Nasal cavity respiratory epithelium epithelial cell of viscerocranial mucosa (primary cell): ENCODE data around the gene SPSB2. TPM values are rescaled to one million over a fixed set of nuclear protein-coding genes. Genes with fewer than 3 reads are reported as not detected.

Source experiments
- total RNA-seq: library from RNA; depleted of rRNA; stranded (reverse); fragments of >200 nt; gene quantifications from 2 replicates; pipeline ENCODE4 v1.2.3, GENCODE V29; 2014

The SPSB2 gene
- 5.6 and 15.0 TPM in 2 replicates for total RNA-seq

GRCh38 chr12:6873094-6874014 lies at the start of gene SPSB2:
TSS of gene SPSB2 (minus strand) at chr12:6873303. CDS start at chr12:6872901, 402 bp downstream.

GRCh38 chr12:6914246-6914946 lies 41.3 kb upstream of the SPSB2 start, which contains the start of gene ENO2:
TSS of gene ENO2 (plus strand) at chr12:6914580. CDS start at chr12:6915833, 1,253 bp downstream.

GRCh38 chr12:6904280-6905276 lies 31.5 kb upstream of the SPSB2 start, which contains the start of gene LRRC23:
TSS of gene LRRC23 (plus strand) at chr12:6904822. CDS start at chr12:6905634, 812 bp downstream.

GRCh38 chr12:6867413-6868210 lies 5.5 kb downstream of the SPSB2 start, which contains the start of gene TPI1:
TSS of gene TPI1 (plus strand) at chr12:6867531. CDS start at chr12:6867567, 36 bp downstream.

GRCh38 chr12:6851921-6852650 lies 21.0 kb downstream of the SPSB2 start, which contains the start of gene USP5:
TSS of gene USP5 (plus strand) at chr12:6852150. CDS start at chr12:6852180, 30 bp downstream.

GRCh38 chr12:6851153-6851920 lies 21.8 kb downstream of the SPSB2 start, which contains the start of gene CDCA3:
TSS of gene CDCA3 (minus strand) at chr12:6851286. CDS start at chr12:6850952, 334 bp downstream.

GRCh38 chr12:6840761-6841515 lies 32.2 kb downstream of the SPSB2 start, which contains the start of gene GNB3:
TSS of gene GNB3 (plus strand) at chr12:6840925. CDS start at chr12:6841288, 363 bp downstream.

GRCh38 chr12:6827982-6828780 lies 44.9 kb downstream of the SPSB2 start, which contains the start of gene P3H3:
TSS of gene P3H3 (plus strand) at chr12:6828407. CDS start at chr12:6828441, 34 bp downstream.

GRCh38 chr12:6821591-6822425 lies 51.3 kb downstream of the SPSB2 start, which contains the start of gene GPR162:
TSS of gene GPR162 (plus strand) at chr12:6821821. CDS start at chr12:6823899, 2,078 bp downstream.

Other genes starting within 250 kb of the SPSB2 start
- gene LPAR5, start 237.3 kb downstream of the SPSB2 start, total RNA-seq: 2.7 and 5.1 TPM in 2 replicates
- 0.34 and 0.50 TPM in 2 replicates for gene ACRBP, start 225.9 kb downstream of the SPSB2 start, total RNA-seq
- 11.6 and 24.5 TPM in 2 replicates for gene ING4, start 210.2 kb downstream of the SPSB2 start, total RNA-seq
- 7.2 and 17.5 TPM in 2 replicates for gene ZNF384, start 183.9 kb downstream of the SPSB2 start, total RNA-seq
- gene PIANP, start 172.5 kb downstream of the SPSB2 start, total RNA-seq: not detected in 2 replicates
- gene COPS7A, start 149.3 kb downstream of the SPSB2 start, total RNA-seq: 75.9 and 84.0 TPM in 2 replicates
- gene MLF2, start 120.2 kb downstream of the SPSB2 start, total RNA-seq: 150 and 159 TPM in 2 replicates
- gene PTMS, start 106.9 kb downstream of the SPSB2 start, total RNA-seq: 16.7 and 50.8 TPM in 2 replicates
- gene LAG3, start 100.8 kb downstream of the SPSB2 start, total RNA-seq: 0.07 TPM in 1 of 2 replicates, not detected in the other
- 0.21 TPM in 1 of 2 replicates, not detected in the other for gene CD4, start 83.8 kb downstream of the SPSB2 start, total RNA-seq
- under 0.01 TPM in 1 of 2 replicates, not detected in the other for gene GPR162, start 51.5 kb downstream of the SPSB2 start, total RNA-seq
- gene P3H3, start 44.9 kb downstream of the SPSB2 start, total RNA-seq: 18.8 and 20.6 TPM in 2 replicates
- gene GNB3, start 32.4 kb downstream of the SPSB2 start, total RNA-seq: 0.34 and 0.78 TPM in 2 replicates
- 0.57 and 0.68 TPM in 2 replicates for gene CDCA3, start 22.0 kb downstream of the SPSB2 start, total RNA-seq
- gene USP5, start 21.2 kb downstream of the SPSB2 start, total RNA-seq: 44.8 and 68.4 TPM in 2 replicates
- gene TPI1, start 5.8 kb downstream of the SPSB2 start, total RNA-seq: 571 and 622 TPM in 2 replicates
- gene LRRC23, start 31.5 kb upstream of the SPSB2 start, total RNA-seq: 8.2 and 9.8 TPM in 2 replicates
- 3.1 and 14.0 TPM in 2 replicates for gene ENO2, start 41.3 kb upstream of the SPSB2 start, total RNA-seq
- gene ATN1, start 54.7 kb upstream of the SPSB2 start, total RNA-seq: 5.1 and 27.6 TPM in 2 replicates
- gene RNU7-1, start 70.5 kb upstream of the SPSB2 start, total RNA-seq: not detected in 2 replicates
- gene C12orf57, start 70.7 kb upstream of the SPSB2 start, total RNA-seq: 52.6 and 80.0 TPM in 2 replicates
- 12.3 and 17.4 TPM in 2 replicates for gene PTPN6, start 78.1 kb upstream of the SPSB2 start, total RNA-seq
- gene PHB2, start 97.4 kb upstream of the SPSB2 start, total RNA-seq: 63.6 and 112 TPM in 2 replicates
- gene EMG1, start 97.6 kb upstream of the SPSB2 start, total RNA-seq: 42.0 and 88.2 TPM in 2 replicates
- gene LPCAT3, start 145.2 kb upstream of the SPSB2 start, total RNA-seq: 10.6 and 21.0 TPM in 2 replicates
- gene C1S, start 187.4 kb upstream of the SPSB2 start, total RNA-seq: 3.1 and 66.9 TPM in 2 replicates
- gene C1R, start 219.1 kb upstream of the SPSB2 start, total RNA-seq: 2.1 and 50.6 TPM in 2 replicates
- 10.6 and 23.3 TPM in 2 replicates for gene C1RL, start 235.9 kb upstream of the SPSB2 start, total RNA-seq